HCT116 (cell line): ENCODE measurements around the gene GBP6. TPM values are rescaled to one million over a fixed set of nuclear protein-coding genes. Genes with fewer than 3 reads are reported as not detected.

Source experiments
- ATAC-seq: fragments of 200-7000 bp; cut with Tn5 transposase; 2 replicates; pipeline ENCODE4 v1.9.1; 2020; ENCODE audit warnings: mild to moderate bottlenecking, moderate library complexity
- BruUV-seq: library from RNA; stranded (reverse); fragments of 400-500 nt; replicated peaks from 2 replicates; lab custom pipeline; 2021; lab: Mats Ljungman, UMichigan
- CTCF ChIA-PET: fragments of 300-600 bp; sonication (Branson Sonifier 250); formaldehyde crosslinking; loops from one replicate; lab custom pipeline; 2021; ENCODE audit warnings: antibody characterized with exemption; lab: Charles Lee
- POLR2A ChIA-PET: fragments of 300-600, 350-600 bp; sonication (Branson Sonifier 250); formaldehyde crosslinking; loops from one replicate; lab custom pipeline; 2021; ENCODE audit warnings: antibody characterized with exemption; lab: Charles Lee
- RAD21 ChIA-PET, 2 experiments: fragments of 300-600 bp; sonication (Branson Sonifier 250); formaldehyde crosslinking; loops; one replicate each; lab custom pipeline; 2023; ENCODE audit warnings: low total read pairs in 2 of 2; ENCODE audit not compliant: uncharacterized antibody in 2 of 2, unreplicated experiment in 2 of 2, low non-redundant PET in 1 of 2; lab: Charles Lee
- DNase-seq: peaks from one replicate; pipeline ENCODE4 v3.0.0-alpha.2; 2010; ENCODE audit warnings: low read depth, low spot score
- H2AFZ ChIP-seq: fragments of 200-600 bp; shearing (Covaris generic), sonication (generic); 2 replicates; pipeline ENCODE4 v1.6.1; 2017; ENCODE audit warnings: low read depth, mixed run types, mixed read lengths, antibody characterized with exemption, low read length; ENCODE audit not compliant: poor library complexity, severe bottlenecking
- H3K27ac ChIP-seq: 2 replicates; pipeline ENCODE4 v1.5.1; 2012; ENCODE audit warnings: low read depth, low read length
- H3K27me3 ChIP-seq: fragments of 200-600 bp; sonication (generic); 2 replicates; pipeline ENCODE4 v1.6.1; 2016; ENCODE audit warnings: mixed run types, low read length, mixed read lengths; ENCODE audit not compliant: insufficient read depth
- H3K36me3 ChIP-seq, 2 experiments: fragments of 200-500 bp in 1 of 2; fragments of 200-600 bp in 1 of 2; sonication (Bioruptor generic) in 1 of 2; sonication (generic) in 1 of 2; 2 replicates each; pipeline versions ENCODE4 v1.5.1 to v1.6.1; 2014 to 2016; ENCODE audit warnings: low read length in 2 of 2, inconsistent platforms in 1 of 2, mixed read lengths in 1 of 2, mixed run types in 1 of 2; ENCODE audit not compliant: insufficient read depth in 2 of 2, control insufficient read depth in 1 of 2
- H3K4me1 ChIP-seq, 2 experiments: fragments of 200-600 bp in 1 of 2; sonication (generic) in 1 of 2; 2 replicates each; pipeline versions ENCODE4 v1.5.1 to v1.6.1; 2012 to 2017; ENCODE audit warnings: low read length in 2 of 2, inconsistent platforms in 1 of 2, mild to moderate bottlenecking in 1 of 2, mixed read lengths in 1 of 2, mixed run types in 1 of 2, moderate library complexity in 1 of 2; ENCODE audit not compliant: insufficient read depth in 2 of 2, control insufficient read depth in 1 of 2
- H3K4me2 ChIP-seq: fragments of 200-600 bp; sonication (generic); 2 replicates; pipeline ENCODE4 v1.6.1; 2017; ENCODE audit warnings: mixed run types, low read length, mixed read lengths
- H3K4me3 ChIP-seq, 2 experiments: fragments of 200-600 bp in 1 of 2; sonication (generic) in 1 of 2; replicated peaks in 1 of 2; 2 replicates each; pipeline ENCODE4 v1.5.1; 2011 to 2016; ENCODE audit warnings: low read length in 2 of 2, control low read depth in 1 of 2, low read depth in 1 of 2, mild to moderate bottlenecking in 1 of 2, mixed read lengths in 1 of 2, mixed run types in 1 of 2
- H3K79me2 ChIP-seq: fragments of 200-600 bp; sonication (generic); 2 replicates; pipeline ENCODE4 v1.6.1; 2017; ENCODE audit warnings: mild to moderate bottlenecking, mixed run types, low read length, moderate library complexity, mixed read lengths; ENCODE audit not compliant: insufficient read depth
- H3K9ac ChIP-seq: fragments of 200-600 bp; sonication (generic); 2 replicates; pipeline ENCODE4 v1.6.1; 2016; ENCODE audit warnings: low read length, mixed read lengths
- H3K9me2 ChIP-seq: fragments of 200-600 bp; sonication (generic), shearing (Covaris generic); 2 replicates; pipeline ENCODE4 v1.6.1; 2017; ENCODE audit warnings: mixed run types, mild to moderate bottlenecking, moderate library complexity; ENCODE audit not compliant: insufficient read depth
- H3K9me3 ChIP-seq, 2 experiments: fragments of 200-500 bp in 1 of 2; fragments of 200-600 bp in 1 of 2; sonication (Bioruptor generic) in 1 of 2; sonication (generic) in 1 of 2; 2 replicates each; pipeline ENCODE4 v1.6.1; 2014 to 2017; ENCODE audit warnings: low read length in 2 of 2, mixed read lengths in 2 of 2, inconsistent platforms in 1 of 2, low read depth in 1 of 2, mild to moderate bottlenecking in 1 of 2, mixed run types in 1 of 2, moderate library complexity in 1 of 2; ENCODE audit not compliant: control insufficient read depth in 1 of 2, insufficient read depth in 1 of 2
- H4K20me1 ChIP-seq: fragments of 200-600 bp; sonication (generic), shearing (Covaris generic); 2 replicates; pipeline ENCODE4 v1.6.1; 2017; ENCODE audit warnings: mixed run types, mild to moderate bottlenecking, moderate library complexity; ENCODE audit not compliant: insufficient read depth
- ATF3 ChIP-seq: IDR thresholded peaks from 2 replicates; pipeline ENCODE4 v1.6.1; 2012
- CTCF ChIP-seq, 3 experiments: fragments of 200-600 bp in 1 of 3; sonication (generic) in 1 of 3; IDR thresholded peaks in 2 of 3; conservative IDR thresholded peaks in 1 of 3; 2 replicates each; pipeline ENCODE4 v1.5.1; 2012 to 2017; ENCODE audit warnings: low read depth in 2 of 3, low read length in 2 of 3, antibody characterized with exemption in 1 of 3, borderline replicate concordance in 1 of 3, control low read depth in 1 of 3, mild to moderate bottlenecking in 1 of 3, mixed read lengths in 1 of 3, mixed run types in 1 of 3, moderate library complexity in 1 of 3; ENCODE audit not compliant: insufficient read depth in 1 of 3
- EGR1 ChIP-seq: IDR thresholded peaks from 2 replicates; pipeline ENCODE4 v1.6.1; 2012; ENCODE audit warnings: low read depth
- ELF1 ChIP-seq: IDR thresholded peaks from 2 replicates; pipeline ENCODE4 v1.6.1; 2012; ENCODE audit warnings: low read depth, borderline replicate concordance
- EZH2 ChIP-seq: fragments of 200-600 bp; sonication (generic); IDR thresholded peaks from 2 replicates; pipeline ENCODE4 v1.6.1; 2017; ENCODE audit warnings: antibody characterized with exemption, mixed run types
- FOSL1 ChIP-seq: IDR thresholded peaks from 2 replicates; pipeline ENCODE4 v1.6.1; 2012; ENCODE audit warnings: low read depth
- MAX ChIP-seq: IDR thresholded peaks from 2 replicates; pipeline ENCODE4 v1.6.1; 2012
- POLR2A ChIP-seq: IDR thresholded peaks from 2 replicates; pipeline ENCODE4 v1.7.0; 2011; ENCODE audit warnings: borderline replicate concordance; ENCODE audit not compliant: insufficient read depth, insufficient read length; ENCODE audit errors: extremely low read depth
- REST ChIP-seq: IDR thresholded peaks from 2 replicates; pipeline ENCODE4 v1.6.1; 2012; ENCODE audit warnings: low read depth
- SP1 ChIP-seq: IDR thresholded peaks from 2 replicates; pipeline ENCODE4 v1.6.1; 2012; ENCODE audit warnings: low read depth
- SRF ChIP-seq: IDR thresholded peaks from 2 replicates; pipeline ENCODE4 v1.6.1; 2012; ENCODE audit warnings: low read depth
- TCF7L2 ChIP-seq: IDR thresholded peaks from 2 replicates; pipeline ENCODE4 v1.7.0; 2011; ENCODE audit warnings: borderline replicate concordance, inconsistent platforms; ENCODE audit not compliant: insufficient read depth, insufficient read length; ENCODE audit errors: extremely low read depth
- YY1 ChIP-seq: IDR thresholded peaks from 2 replicates; pipeline ENCODE4 v1.6.1; 2011; ENCODE audit warnings: low read length, low read depth, moderate library complexity, mild to moderate bottlenecking; ENCODE audit not compliant: insufficient replicate concordance; ENCODE audit errors: extremely low read depth
- ZBTB33 ChIP-seq: IDR thresholded peaks from 2 replicates; pipeline ENCODE4 v1.6.1; 2011; ENCODE audit warnings: mild to moderate bottlenecking, low read length, moderate library complexity; ENCODE audit not compliant: insufficient replicate concordance; ENCODE audit errors: extremely low read depth
- ZNF274 ChIP-seq: fragments of 200-500 bp; sonication (Bioruptor generic); IDR thresholded peaks from 2 replicates; pipeline ENCODE4 v1.6.1; 2014; ENCODE audit warnings: mild to moderate bottlenecking, low read depth, low read length, inconsistent platforms
- intact Hi-C: fragments of 100-400 bp; cut with micrococcal nuclease; formaldehyde crosslinking; loops from 2 replicates; pipeline ENCODE4 v1.10.0; 2022
- total RNA-seq: library from RNA; stranded (reverse); gene quantifications from one replicate; pipeline ENCODE4 v1.2.1, GENCODE V29; 2021; ENCODE audit not compliant: unreplicated experiment

The GBP6 gene
- total RNA-seq, 1 experiment from 2014 or later: not detected

GRCh38 chr1:89339039-89339438 is 24.8 kb upstream of the GBP6 start:
- ATAC-seq: no peak
- Histone ChIP-seq H3K27me3 (no peaks in the 10 kb centered on the region), H3K79me2 (no peaks in the 10 kb centered on the region), H3K36me3 (no peaks in the 10 kb centered on the region), H3K4me2 (no peak overlapping the region), H3K9me2 (no peaks in the 10 kb centered on the region), H3K4me1 (no peaks in the 10 kb centered on the region), H3K9ac (no peak overlapping the region), H4K20me1 (no peaks in the 10 kb centered on the region), H3K27ac (no peak overlapping the region), H2AFZ (no peak overlapping the region), H3K9me3 (no peaks in the 10 kb centered on the region), H3K4me3 (no peak overlapping the region)
- no TSS peak for BruUV-seq
- no peak for TF ChIP-seq ATF3
- no peak for TF ChIP-seq SRF
- TF ChIP-seq TCF7L2: no peak
- TF ChIP-seq ZBTB33: no peak
- no peak for TF ChIP-seq MAX
- no peak for TF ChIP-seq CTCF (IDR thresholded peaks at IDR 0.05 in 2 of 3, conservative IDR thresholded peaks at IDR 0.05 in 1 of 3; ENCODE audit: borderline replicate concordance in 1 of 3, insufficient read depth in 1 of 3, low read depth in 2 of 3, low read length in 2 of 3)
- no peak for TF ChIP-seq YY1
- TF ChIP-seq REST: no peak
- TF ChIP-seq ZNF274: no peak
- no peak for TF ChIP-seq POLR2A
- no peak for TF ChIP-seq EZH2
- TF ChIP-seq EGR1: no peak
- TF ChIP-seq FOSL1: no peak
- TF ChIP-seq SP1: no peak
- no peak for TF ChIP-seq ELF1
- CTCF ChIA-PET: no interaction called here
- RAD21 ChIA-PET: no interaction called here
- POLR2A ChIA-PET: no interaction called here
- intact Hi-C loops: no loop called here
- no peak for DNase-seq
